HAP-1 (cell line): ENCODE measurements around the gene SEC63.

Source experiments
- DNase-seq, 2 experiments: peaks; one replicate each; pipeline ENCODE4 v3.0.0-alpha.2; 2016 to 2020; ENCODE audit warnings: low spot score in 2 of 2
- H3K27me3 ChIP-seq: fragments of 250-450 bp; sonication (Bioruptor Pico); 2 replicates; pipeline ENCODE4 v1.5.1; 2020; ENCODE audit warnings: low read depth, mild to moderate bottlenecking, moderate library complexity
- H3K36me3 ChIP-seq: fragments of 250-450 bp; sonication (Bioruptor Pico); replicated peaks from 2 replicates; pipeline ENCODE4 v1.5.1; 2020; ENCODE audit warnings: mild to moderate bottlenecking
- H3K4me1 ChIP-seq: fragments of 250-450 bp; sonication (Bioruptor Pico); 2 replicates; pipeline ENCODE4 v1.5.1; 2020; ENCODE audit warnings: mild to moderate bottlenecking
- H3K4me3 ChIP-seq: fragments of 250-450 bp; sonication (Bioruptor Pico); 2 replicates; pipeline ENCODE4 v1.5.1; 2020; ENCODE audit warnings: mild to moderate bottlenecking, moderate library complexity
- H3K9me3 ChIP-seq: fragments of 250-450 bp; sonication (Bioruptor Pico); 2 replicates; pipeline ENCODE4 v1.5.1; 2020; ENCODE audit warnings: mild to moderate bottlenecking, moderate library complexity
- in situ Hi-C: fragments of 300-500 bp; cut with MboI; formaldehyde crosslinking; loops from 3 replicates; pipeline ENCODE4 v1.14.3; 2020; ENCODE audit warnings: low sequenced_read_pairs, inconsistent platforms, mixed read lengths

SEC63 gene

GRCh38 chr6:107988570-107988969, 30.6 kb upstream of the SEC63 start:
- DNase-seq: no peak
- Histone ChIP-seq H3K9me3 (no peaks in the 10 kb centered on the region), H3K27me3 (no peaks in the 10 kb centered on the region), H3K36me3 (no peaks in the 10 kb centered on the region), H3K4me3 (no peak overlapping the region), H3K4me1 (no peaks in the 10 kb centered on the region; the same call in 1 of the 2 replicates)
- in situ Hi-C loops: loop anchor here (10.0 kb wide), 1 partner anchor 536 kb away; no protein-coding TSS in a partner anchor

GRCh38 chr6:107987805-107988204, 29.8 kb upstream of the SEC63 start:
- no peak for DNase-seq
- Histone ChIP-seq H3K36me3 (no peaks in the 10 kb centered on the region), H3K4me1 (no peaks in the 10 kb centered on the region; the same call in 1 of the 2 replicates), H3K9me3 (no peaks in the 10 kb centered on the region), H3K4me3 (no peak overlapping the region), H3K27me3 (no peaks in the 10 kb centered on the region)
- in situ Hi-C loops: loop anchor here (10.0 kb wide), 1 partner anchor 537 kb away; no protein-coding TSS in a partner anchor

- in situ Hi-C loops: loop anchor here (10.0 kb wide), 1 partner anchor 539 kb away; no protein-coding TSS in a partner anchor
- H3K9me3 ChIP-seq: no peaks in the 10 kb centered on the region
These were observed 27.7 kb upstream of the SEC63 start for GRCh38 chr6:107985701-107986100.

GRCh38 chr6:107983811-107984210, 25.8 kb upstream of the SEC63 start:
- in situ Hi-C loops: loop anchor here (10.0 kb wide), 1 partner anchor 541 kb away; no protein-coding TSS in a partner anchor
- no peaks in the 10 kb centered on the region for H3K36me3 ChIP-seq
- DNase-seq: no peak

More at GRCh38 chr6:107985701-107986100, 27.7 kb upstream of the SEC63 start:
- no peaks in the 10 kb centered on the region for H3K36me3 ChIP-seq
- DNase-seq: no peak
- no peaks in the 10 kb centered on the region for H3K27me3 ChIP-seq
- H3K4me1 ChIP-seq: no peaks in the 10 kb centered on the region; the same call in 1 of the 2 replicates
- H3K4me3 ChIP-seq: no peak overlapping the region

GRCh38 chr6:107982486-107982885, 24.5 kb upstream of the SEC63 start:
- no peaks in the 10 kb centered on the region for H3K4me1 ChIP-seq
- in situ Hi-C loops: loop anchor here (10.0 kb wide), 1 partner anchor 542 kb away; no protein-coding TSS in a partner anchor
- H3K4me3 ChIP-seq: no peak overlapping the region
- DNase-seq: no peak
- H3K9me3 ChIP-seq: no peaks in the 10 kb centered on the region
- H3K27me3 ChIP-seq: no peaks in the 10 kb centered on the region
- no peaks in the 10 kb centered on the region for H3K36me3 ChIP-seq

More at GRCh38 chr6:107983811-107984210, 25.8 kb upstream of the SEC63 start:
- Histone ChIP-seq H3K4me1 (no peaks in the 10 kb centered on the region), H3K4me3 (no peak overlapping the region), H3K9me3 (no peaks in the 10 kb centered on the region), H3K27me3 (no peaks in the 10 kb centered on the region)

- H3K27me3 ChIP-seq: no peaks in the 10 kb centered on the region
- no peaks in the 10 kb centered on the region for H3K9me3 ChIP-seq
- in situ Hi-C loops: loop anchor here (10.0 kb wide), 1 partner anchor 543 kb away; no protein-coding TSS in a partner anchor
- no peak overlapping the region for H3K4me3 ChIP-seq
- no peak for DNase-seq
- no peaks in the 10 kb centered on the region for H3K4me1 ChIP-seq
- no peaks in the 10 kb centered on the region for H3K36me3 ChIP-seq
These were observed 23.7 kb upstream of the SEC63 start for GRCh38 chr6:107981695-107982094.

- DNase-seq: peak in 1 of 2 experiments; percentile 53
These were observed 19.3 kb upstream of the SEC63 start for GRCh38 chr6:107977283-107977682.

GRCh38 chr6:107976155-107976783, 18.3 kb upstream of the SEC63 start:
- H3K36me3 ChIP-seq: no peaks in the 10 kb centered on the region
- no peak overlapping the region for H3K4me3 ChIP-seq
- no peak for DNase-seq
- H3K9me3 ChIP-seq: no peaks in the 10 kb centered on the region
- in situ Hi-C loops: no loop called here
- no peaks in the 10 kb centered on the region for H3K27me3 ChIP-seq
- no peaks in the 10 kb centered on the region for H3K4me1 ChIP-seq

More at GRCh38 chr6:107977283-107977682, 19.3 kb upstream of the SEC63 start:
- H3K4me3 ChIP-seq: no peak overlapping the region
- H3K36me3 ChIP-seq: no peaks in the 10 kb centered on the region
- no peaks in the 10 kb centered on the region for H3K27me3 ChIP-seq
- no peaks in the 10 kb centered on the region for H3K4me1 ChIP-seq
- in situ Hi-C loops: no loop called here
- H3K9me3 ChIP-seq: no peaks in the 10 kb centered on the region

- Histone ChIP-seq H3K27me3 (no peaks in the 10 kb centered on the region), H3K4me1 (no peaks in the 10 kb centered on the region), H3K36me3 (no peaks in the 10 kb centered on the region), H3K4me3 (no peak overlapping the region), H3K9me3 (no peaks in the 10 kb centered on the region)
- in situ Hi-C loops: loop anchor here (5.0 kb wide), 1 partner anchor 74 kb away; no protein-coding TSS in a partner anchor
- no peak for DNase-seq
These were observed 15.6 kb upstream of the SEC63 start for GRCh38 chr6:107973594-107973993.

- Histone ChIP-seq H3K27me3 (no peaks in the 10 kb centered on the region), H3K36me3 (no peaks in the 10 kb centered on the region), H3K4me1 (no peaks in the 10 kb centered on the region), H3K9me3 (no peaks in the 10 kb centered on the region), H3K4me3 (no peak overlapping the region)
- DNase-seq: no peak
- in situ Hi-C loops: loop anchor here (5.0 kb wide), 1 partner anchor 75 kb away; no protein-coding TSS in a partner anchor
These were observed 14.5 kb upstream of the SEC63 start for GRCh38 chr6:107972413-107973096.

- in situ Hi-C loops: loop anchor here (5.0 kb wide), 1 partner anchor 76 kb away; no protein-coding TSS in a partner anchor
These were observed 13.2 kb upstream of the SEC63 start for GRCh38 chr6:107971181-107971580.

GRCh38 chr6:107970255-107970654, 12.2 kb upstream of the SEC63 start:
- in situ Hi-C loops: loop anchor here (5.0 kb wide), 1 partner anchor 77 kb away; no protein-coding TSS in a partner anchor
- Histone ChIP-seq H3K27me3 (no peaks in the 10 kb centered on the region), H3K9me3 (no peaks in the 10 kb centered on the region), H3K4me1 (no peaks in the 10 kb centered on the region), H3K36me3 (no peaks in the 10 kb centered on the region), H3K4me3 (no peak overlapping the region)
- DNase-seq: no peak

More at GRCh38 chr6:107971181-107971580, 13.2 kb upstream of the SEC63 start:
- no peak overlapping the region for H3K4me3 ChIP-seq
- H3K36me3 ChIP-seq: no peaks in the 10 kb centered on the region
- DNase-seq: no peak
- no peaks in the 10 kb centered on the region for H3K4me1 ChIP-seq
- no peaks in the 10 kb centered on the region for H3K9me3 ChIP-seq
- H3K27me3 ChIP-seq: no peaks in the 10 kb centered on the region

GRCh38 chr6:107968081-107968480, 10.1 kb upstream of the SEC63 start:
- Histone ChIP-seq H3K9me3 (no peaks in the 10 kb centered on the region), H3K36me3 (no peaks in the 10 kb centered on the region), H3K4me3 (no peak overlapping the region), H3K27me3 (no peaks in the 10 kb centered on the region), H3K4me1 (no peaks in the 10 kb centered on the region)
- no peak for DNase-seq
- in situ Hi-C loops: no loop called here

- Histone ChIP-seq H3K4me1 (no peaks in the 10 kb centered on the region), H3K27me3 (no peaks in the 10 kb centered on the region), H3K4me3 (no peak overlapping the region), H3K36me3 (no peaks in the 10 kb centered on the region), H3K9me3 (no peaks in the 10 kb centered on the region)
- in situ Hi-C loops: no loop called here
- no peak for DNase-seq
These were observed 7.7 kb upstream of the SEC63 start for GRCh38 chr6:107965746-107966145.
